Measurements from ENCODE around the gene CDH13. TPM values are rescaled to one million over a fixed set of nuclear protein-coding genes. Genes with fewer than 3 reads are reported as not detected.
A peak's percentile ranks its signal among the peaks of the same experiment; 100 is the strongest.

CDH13 gene
- total RNA-seq, 1 experiment from 2014 or later = 34.5 TPM

DNA sequence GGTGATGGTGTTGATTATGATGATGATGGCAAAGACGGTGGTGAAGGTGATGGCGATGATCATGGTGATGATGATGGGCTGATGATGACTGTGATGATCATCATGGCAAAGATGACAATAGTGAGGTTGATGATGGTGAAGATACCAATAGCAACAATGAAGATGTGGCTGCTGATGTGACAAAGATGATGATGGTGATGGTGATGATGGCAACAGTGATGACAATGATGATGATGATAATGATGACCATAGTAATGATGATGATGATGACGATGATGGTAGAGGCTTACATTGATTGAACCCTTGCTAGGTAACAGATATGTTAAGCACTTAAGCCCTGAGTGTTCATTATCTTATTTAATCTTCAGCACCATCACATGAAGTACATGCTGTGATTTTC lies 817.2 kb downstream of the CDH13 start:
- H3K4me1 ChIP-seq = peaks cover 2% of the 10 kb centered on the region; the same call in 1 of the 2 replicates
- DNase-seq = no peak
- H3K4me3 ChIP-seq = no peak overlapping the region

GRCh38 chr16:83447560-83447959 lies 820.8 kb downstream of the CDH13 start:
- no peak for DNase-seq

More for the DNA sequence above, 817.2 kb downstream of the CDH13 start:
- no peaks in the 10 kb centered on the region for H3K27me3 ChIP-seq
- H3K27ac ChIP-seq = no peak overlapping the region
- H3K9me3 ChIP-seq (replicated peaks) = no peaks in the 10 kb centered on the region
- H3K36me3 ChIP-seq = no peaks in the 10 kb centered on the region

DNA sequence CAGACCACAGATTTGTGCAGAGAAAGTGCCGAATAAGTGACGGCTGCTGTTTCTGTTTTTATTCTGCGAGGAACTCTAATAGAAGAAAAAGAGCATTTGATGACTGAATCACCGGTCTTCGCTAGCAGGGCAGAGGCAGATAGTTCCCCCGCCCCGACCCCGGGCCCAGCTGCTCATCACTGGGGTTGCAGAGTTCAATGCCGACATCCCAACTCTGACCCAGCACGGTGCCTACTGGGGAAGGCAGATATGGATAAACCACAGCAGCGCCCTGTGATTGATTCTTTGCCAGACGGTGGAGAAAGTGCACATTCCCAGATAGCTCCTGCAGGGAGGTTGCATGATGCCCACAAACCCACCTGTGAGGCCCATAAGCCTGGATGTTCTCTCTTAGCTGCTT lies 823.1 kb downstream of the CDH13 start:
- no peak overlapping the region for H3K4me3 ChIP-seq
- no peaks in the 10 kb centered on the region for H3K36me3 ChIP-seq
- no peaks in the 10 kb centered on the region for H3K27me3 ChIP-seq
- H3K27ac ChIP-seq = no peak overlapping the region
- no peaks in the 10 kb centered on the region for H3K9me3 ChIP-seq (replicated peaks)
- no peaks in the 10 kb centered on the region for H3K4me1 ChIP-seq
- no peak for DNase-seq

More at GRCh38 chr16:83447560-83447959, 820.8 kb downstream of the CDH13 start:
- Histone ChIP-seq H3K4me1 (0 out of 2 replicates have a peak, but pooled peaks cover 2% of the 10 kb centered on the region), H3K27me3 (no peaks in the 10 kb centered on the region), H3K4me3 (no peak overlapping the region), H3K36me3 (no peaks in the 10 kb centered on the region), H3K9me3 (replicated peaks) (no peaks in the 10 kb centered on the region), H3K27ac (no peak overlapping the region)

DNA sequence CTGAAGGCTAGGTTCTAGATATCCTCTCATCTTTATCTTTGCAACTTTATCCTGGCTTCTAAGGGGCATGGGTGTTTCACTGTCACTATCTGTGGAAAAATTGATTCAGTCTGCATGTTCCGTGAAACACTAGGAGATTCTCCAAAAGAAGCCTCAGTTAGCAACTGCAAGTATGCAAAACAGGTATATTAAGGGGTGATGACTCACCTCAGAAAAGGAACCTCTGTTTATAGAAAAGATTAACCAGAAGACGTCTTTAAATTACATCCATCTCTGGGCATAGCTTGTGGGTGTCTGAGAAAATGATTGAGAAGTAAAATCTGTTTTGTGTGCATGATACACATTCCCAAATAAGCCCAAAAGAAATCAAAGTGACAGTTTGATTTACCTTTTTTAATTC lies 827.2 kb downstream of the CDH13 start:
- no peak overlapping the region for H3K4me3 ChIP-seq

DNA sequence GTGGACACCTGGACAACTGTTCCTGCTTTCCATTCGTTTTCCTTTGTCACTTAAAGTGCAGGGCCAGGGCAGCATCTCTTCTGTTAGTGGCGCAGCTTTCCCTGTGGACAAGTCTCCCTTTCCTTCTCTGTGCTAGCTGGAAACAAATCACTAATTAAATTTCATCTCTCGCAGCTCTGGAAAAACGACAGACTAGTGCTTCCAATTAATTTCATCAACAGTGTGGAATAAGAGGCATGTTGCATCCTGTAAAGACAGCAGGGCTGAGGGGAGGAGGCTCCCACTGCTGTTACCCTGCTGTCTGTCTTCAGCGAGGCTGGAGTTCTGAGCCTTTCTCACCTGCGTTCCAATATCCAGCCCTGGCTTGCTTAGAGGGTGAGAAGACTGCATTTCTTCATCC lies 828.9 kb downstream of the CDH13 start:
- no peaks in the 10 kb centered on the region for H3K9me3 ChIP-seq (replicated peaks)
- H3K36me3 ChIP-seq = no peaks in the 10 kb centered on the region
- DNase-seq = no peak
- no peak overlapping the region for H3K27ac ChIP-seq
- no peak overlapping the region for H3K4me3 ChIP-seq
- no peaks in the 10 kb centered on the region for H3K4me1 ChIP-seq
- H3K27me3 ChIP-seq = no peaks in the 10 kb centered on the region

More for the DNA sequence above, 827.2 kb downstream of the CDH13 start:
- H3K27ac ChIP-seq = no peak overlapping the region
- DNase-seq = no peak
- no peaks in the 10 kb centered on the region for H3K27me3 ChIP-seq
- no peaks in the 10 kb centered on the region for H3K9me3 ChIP-seq (replicated peaks)
- H3K4me1 ChIP-seq = no peaks in the 10 kb centered on the region
- no peaks in the 10 kb centered on the region for H3K36me3 ChIP-seq

DNA sequence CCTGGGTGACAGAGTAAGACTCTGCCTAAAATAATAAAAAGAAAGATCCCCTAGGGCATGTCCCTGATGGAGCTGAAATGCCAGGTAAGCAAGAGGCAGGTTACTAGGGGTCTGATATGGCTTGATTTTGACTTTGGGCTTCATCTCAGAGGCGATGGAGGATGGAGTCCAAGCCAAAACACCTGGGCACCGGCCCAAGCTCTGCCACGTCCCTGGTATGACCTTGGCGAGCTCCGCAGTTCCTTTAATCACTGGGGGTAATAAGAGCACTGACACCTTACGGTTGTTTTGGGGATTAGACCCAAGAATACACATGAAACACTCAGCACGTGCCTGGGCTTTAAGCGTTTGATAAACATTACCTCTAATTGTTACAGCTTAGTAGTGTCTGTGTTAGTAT lies 830.2 kb downstream of the CDH13 start:
- no peak overlapping the region for H3K27ac ChIP-seq
- no peaks in the 10 kb centered on the region for H3K36me3 ChIP-seq
- H3K9me3 ChIP-seq (replicated peaks) = no peaks in the 10 kb centered on the region
- H3K4me3 ChIP-seq = no peak overlapping the region
- no peaks in the 10 kb centered on the region for H3K4me1 ChIP-seq
- no peaks in the 10 kb centered on the region for H3K27me3 ChIP-seq
- DNase-seq = no peak

DNA sequence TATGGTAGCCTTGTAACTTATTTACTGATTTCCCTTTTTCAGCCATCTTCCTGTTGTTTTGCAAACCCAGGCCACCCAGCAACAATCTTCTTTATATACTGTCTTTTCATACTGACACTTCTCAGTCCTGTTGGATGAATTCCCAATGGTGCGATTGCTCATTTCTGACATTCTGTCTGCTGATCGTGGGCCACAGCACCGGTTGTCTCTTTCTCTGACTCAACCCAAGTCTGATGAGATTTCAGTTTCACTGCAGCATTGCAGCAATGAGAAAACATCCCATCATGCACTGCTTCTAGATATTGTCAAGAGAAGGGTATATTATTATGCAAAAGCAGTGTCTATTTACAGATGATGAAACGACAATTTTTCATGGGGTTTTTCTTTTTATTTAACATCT lies 831.8 kb downstream of the CDH13 start:
- Histone ChIP-seq H3K27ac (no peak overlapping the region), H3K27me3 (no peaks in the 10 kb centered on the region), H3K36me3 (no peaks in the 10 kb centered on the region), H3K4me1 (no peaks in the 10 kb centered on the region), H3K9me3 (replicated peaks) (no peaks in the 10 kb centered on the region), H3K4me3 (no peak overlapping the region)
- no peak for DNase-seq

DNA sequence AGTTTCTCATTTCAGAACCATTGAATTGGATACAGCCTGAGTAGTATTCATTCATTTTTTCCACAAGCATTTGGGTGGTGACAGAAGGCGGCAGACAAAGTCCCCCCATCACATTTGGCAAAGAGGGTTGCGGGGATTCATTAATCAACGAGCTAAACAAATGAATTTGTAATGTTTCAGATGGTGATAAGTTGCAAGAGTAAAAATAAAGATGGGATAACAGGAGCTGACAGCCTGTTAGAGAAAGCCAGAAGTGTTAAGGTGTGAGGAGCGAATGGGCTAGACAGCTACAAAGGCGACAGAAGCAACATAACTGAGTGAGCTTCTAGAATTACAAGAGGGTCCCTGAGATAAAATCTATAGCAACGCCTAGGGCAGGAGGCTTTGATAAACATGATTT lies 838.2 kb downstream of the CDH13 start:
- Histone ChIP-seq H3K4me3 (no peak overlapping the region), H3K36me3 (no peaks in the 10 kb centered on the region), H3K27me3 (no peaks in the 10 kb centered on the region), H3K4me1 (no peaks in the 10 kb centered on the region), H3K27ac (no peak overlapping the region), H3K9me3 (replicated peaks) (no peaks in the 10 kb centered on the region)
- no peak for DNase-seq

GRCh38 chr16:83470416-83470815 lies 843.6 kb downstream of the CDH13 start:
- H3K27ac ChIP-seq = no peak overlapping the region
- H3K4me3 ChIP-seq = no peak overlapping the region
- DNase-seq = peak; percentile 6 to 8
- no peaks in the 10 kb centered on the region for H3K9me3 ChIP-seq (replicated peaks)
- H3K4me1 ChIP-seq = no peaks in the 10 kb centered on the region; the same call in 1 of the 2 replicates
- H3K27me3 ChIP-seq = no peaks in the 10 kb centered on the region
- H3K36me3 ChIP-seq = no peaks in the 10 kb centered on the region

- Histone ChIP-seq H3K4me3 (no peak overlapping the region), H3K27ac (no peak overlapping the region), H3K27me3 (no peaks in the 10 kb centered on the region), H3K4me1 (no peaks in the 10 kb centered on the region; the same call in 1 of the 2 replicates), H3K9me3 (replicated peaks) (no peaks in the 10 kb centered on the region), H3K36me3 (no peaks in the 10 kb centered on the region)
- no peak for DNase-seq
Measured at GRCh38 chr16:83472776-83473501, 846.2 kb downstream of the CDH13 start.

- no peak overlapping the region for H3K27ac ChIP-seq
- H3K27me3 ChIP-seq = no peaks in the 10 kb centered on the region
- no peaks in the 10 kb centered on the region for H3K9me3 ChIP-seq (replicated peaks)
- DNase-seq = no peak
- H3K4me1 ChIP-seq = no peaks in the 10 kb centered on the region; the same call in 1 of the 2 replicates
- H3K4me3 ChIP-seq = no peak overlapping the region
- H3K36me3 ChIP-seq = no peaks in the 10 kb centered on the region
Measured at GRCh38 chr16:83473926-83474650, 847.3 kb downstream of the CDH13 start.

DNA sequence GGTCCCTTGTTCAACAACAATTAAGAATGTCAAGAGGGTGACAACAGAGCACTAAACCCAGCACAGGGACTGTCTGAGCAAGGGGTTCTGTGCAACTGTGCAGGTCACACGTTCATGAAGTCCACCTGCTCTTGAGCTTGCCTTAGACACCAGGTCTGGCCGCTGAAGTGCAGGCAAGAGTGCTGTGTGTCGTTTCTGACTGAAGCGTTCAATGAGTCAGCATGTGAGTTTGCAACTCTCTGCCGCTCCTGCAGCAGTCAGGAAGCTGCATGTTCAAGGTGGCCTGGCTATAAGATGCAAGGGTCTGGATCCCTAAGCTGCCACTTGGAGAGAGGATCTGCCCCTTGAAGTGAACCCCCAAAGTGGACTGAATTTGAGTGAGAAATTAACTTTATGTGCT lies 848.3 kb downstream of the CDH13 start:
- no peaks in the 10 kb centered on the region for H3K9me3 ChIP-seq (replicated peaks)
- no peaks in the 10 kb centered on the region; the same call in 1 of the 2 replicates for H3K4me1 ChIP-seq
- H3K27ac ChIP-seq = no peak overlapping the region
- DNase-seq = no peak
- H3K27me3 ChIP-seq = no peaks in the 10 kb centered on the region
- no peaks in the 10 kb centered on the region for H3K36me3 ChIP-seq
- no peak overlapping the region for H3K4me3 ChIP-seq

- Histone ChIP-seq H3K4me3 (no peak overlapping the region), H3K27ac (no peak overlapping the region), H3K4me1 (no peaks in the 10 kb centered on the region), H3K27me3 (no peaks in the 10 kb centered on the region), H3K9me3 (replicated peaks) (no peaks in the 10 kb centered on the region), H3K36me3 (no peaks in the 10 kb centered on the region)
- no peak for DNase-seq
Measured at GRCh38 chr16:83481589-83481988, 854.8 kb downstream of the CDH13 start.

- Histone ChIP-seq H3K27me3 (no peaks in the 10 kb centered on the region), H3K9me3 (replicated peaks) (no peaks in the 10 kb centered on the region), H3K4me1 (no peaks in the 10 kb centered on the region), H3K4me3 (no peak overlapping the region), H3K27ac (no peak overlapping the region), H3K36me3 (no peaks in the 10 kb centered on the region)
- DNase-seq = no peak
Measured at GRCh38 chr16:83482545-83483162, 855.9 kb downstream of the CDH13 start.

- DNase-seq = no peak
- Histone ChIP-seq H3K27me3 (no peaks in the 10 kb centered on the region), H3K9me3 (replicated peaks) (no peaks in the 10 kb centered on the region), H3K36me3 (no peaks in the 10 kb centered on the region), H3K4me1 (no peaks in the 10 kb centered on the region), H3K4me3 (no peak overlapping the region), H3K27ac (no peak overlapping the region)
Measured at GRCh38 chr16:83490073-83490472, 863.3 kb downstream of the CDH13 start.

Measured in SJCRH30 (cell line).